Transverse colon (tissue), 4 donors: Measurements from ENCODE around the gene PRKCE. TPM values are rescaled to one million over a fixed set of nuclear protein-coding genes. Genes with fewer than 3 reads are reported as not detected.

ENCODE experiments used
- DNase-seq: peaks from one replicate; pipeline ENCODE4 v3.0.0-alpha.2; 2019
- H3K27ac ChIP-seq, 4 donors: fragments of 200-600 bp; sonication (generic); 2 replicates each; pipeline ENCODE4 v1.5.1; 2016 to 2018; ENCODE audit warnings: inconsistent platforms in 4 of 4
- H3K27me3 ChIP-seq: fragments of 200-600 bp; sonication (generic); 2 replicates; pipeline ENCODE4 v1.5.1; 2017; ENCODE audit warnings: inconsistent platforms
- H3K36me3 ChIP-seq, 4 donors: fragments of 200-600 bp; sonication (generic); 2 replicates each; pipeline ENCODE4 v1.5.1; 2017 to 2019; ENCODE audit warnings: inconsistent platforms in 4 of 4
- H3K4me1 ChIP-seq, 4 donors: fragments of 200-600 bp; sonication (generic); 2 replicates each; pipeline ENCODE4 v1.5.1; 2017 to 2020; ENCODE audit warnings: inconsistent platforms in 4 of 4
- H3K4me3 ChIP-seq, 4 donors: fragments of 200-600 bp; sonication (generic); 1 replicate in 1 of 4; 2 replicates in 3 of 4; pipeline versions ENCODE4 v1.5.1 to v1.6.1; 2017 to 2019; ENCODE audit warnings: inconsistent platforms in 4 of 4
- H3K9me3 ChIP-seq, 2 donors: fragments of 200-600 bp; sonication (generic); 2 replicates each; pipeline ENCODE4 v1.5.1; 2017 to 2019; ENCODE audit warnings: inconsistent platforms in 2 of 2
- EP300 ChIP-seq: sonication (generic); formaldehyde crosslinking; IDR thresholded peaks from one replicate; pipeline ENCODE4 v1.6.1; 2017; ENCODE audit warnings: antibody characterized with exemption, low read depth
- POLR2A ChIP-seq: fragments of 450-650 bp; IDR thresholded peaks from one replicate; pipeline ENCODE4 v1.6.1; 2016; ENCODE audit warnings: antibody characterized with exemption, mild to moderate bottlenecking, moderate library complexity
- POLR2AphosphoS5 ChIP-seq, 3 donors: sonication (generic); formaldehyde crosslinking; IDR thresholded peaks; one replicate each; pipeline ENCODE4 v1.6.1; 2016; ENCODE audit warnings: antibody characterized with exemption in 3 of 3
- WGBS, 2 donors: methylation state at CpG; one replicate each; pipeline ENCODE4 v1.1.5; 2018; ENCODE audit warnings: low coverage in 1 of 2; 5-methylcytosine and 5-hydroxymethylcytosine counted together
- in situ Hi-C, 4 donors: fragments of 200-750 bp; cut with MboI; loops; one replicate each; pipeline versions ENCODE4 v1.15.0 to v1.15.1; 2017; ENCODE audit warnings: low sequenced_read_pairs in 3 of 4, low pct_ligation_motif_present in 1 of 4, low pct_unique_long_range_greater_than_20kb in 1 of 4
- intact Hi-C: fragments of 100-400 bp; cut with DNase I; formaldehyde crosslinking; loops from one replicate; pipeline ENCODE4 v1.15.1; 2023; ENCODE audit warnings: low total_unique reads
- total RNA-seq, 4 donors: library from RNA; depleted of rRNA; stranded (reverse); fragments of >200 nt; gene quantifications; one replicate each; pipeline ENCODE4 v1.1.0, GENCODE V29; 2016
- TF ChIP-seq, protein P1 (sequence below), 5 experiments: fragments of 200-600 bp in 3 of 5; fragments of 450-650 bp in 2 of 5; sonication (generic) in 3 of 5; IDR thresholded peaks; 1 replicate in 2 of 5; 2 replicates in 3 of 5; pipeline ENCODE4 v1.5.1; 2016 to 2017; ENCODE audit warnings: antibody characterized with exemption in 5 of 5, inconsistent platforms in 3 of 5, mild to moderate bottlenecking in 2 of 5, moderate library complexity in 1 of 5

Gene PRKCE
- total RNA-seq, 4 donors from 2014 or later, result 8.6 to 20.6 (median 11.3) TPM

DNA sequence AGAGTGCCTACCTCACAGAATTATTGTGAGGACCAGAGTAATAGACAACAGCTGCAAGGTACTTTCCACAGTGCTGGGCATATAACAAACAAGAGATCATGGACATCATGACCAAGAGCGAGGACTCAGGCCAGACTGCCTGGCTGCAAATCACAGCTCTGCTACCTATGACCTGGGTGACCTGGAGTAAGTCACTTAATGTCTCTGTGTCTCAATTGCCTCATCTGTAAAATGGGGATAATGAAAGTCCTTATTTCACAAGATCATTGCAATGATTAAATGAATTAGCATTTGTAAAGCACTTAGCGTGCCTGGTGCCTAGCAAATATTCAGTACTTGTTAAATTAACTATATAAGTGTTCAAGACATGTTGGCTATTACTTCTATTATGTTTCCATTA, 59.7 kb downstream of the PRKCE start:
- peaks cover 0 to 3% (median 1%) of the 10 kb centered on the region in 4 donors for H3K4me1 ChIP-seq
- no peak overlapping the region for H3K27ac ChIP-seq
- DNase-seq, result no peak
- TF ChIP-seq, protein P1, sequence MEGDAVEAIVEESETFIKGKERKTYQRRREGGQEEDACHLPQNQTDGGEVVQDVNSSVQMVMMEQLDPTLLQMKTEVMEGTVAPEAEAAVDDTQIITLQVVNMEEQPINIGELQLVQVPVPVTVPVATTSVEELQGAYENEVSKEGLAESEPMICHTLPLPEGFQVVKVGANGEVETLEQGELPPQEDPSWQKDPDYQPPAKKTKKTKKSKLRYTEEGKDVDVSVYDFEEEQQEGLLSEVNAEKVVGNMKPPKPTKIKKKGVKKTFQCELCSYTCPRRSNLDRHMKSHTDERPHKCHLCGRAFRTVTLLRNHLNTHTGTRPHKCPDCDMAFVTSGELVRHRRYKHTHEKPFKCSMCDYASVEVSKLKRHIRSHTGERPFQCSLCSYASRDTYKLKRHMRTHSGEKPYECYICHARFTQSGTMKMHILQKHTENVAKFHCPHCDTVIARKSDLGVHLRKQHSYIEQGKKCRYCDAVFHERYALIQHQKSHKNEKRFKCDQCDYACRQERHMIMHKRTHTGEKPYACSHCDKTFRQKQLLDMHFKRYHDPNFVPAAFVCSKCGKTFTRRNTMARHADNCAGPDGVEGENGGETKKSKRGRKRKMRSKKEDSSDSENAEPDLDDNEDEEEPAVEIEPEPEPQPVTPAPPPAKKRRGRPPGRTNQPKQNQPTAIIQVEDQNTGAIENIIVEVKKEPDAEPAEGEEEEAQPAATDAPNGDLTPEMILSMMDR (IDR thresholded peaks at IDR 0.05), result no peak
- TF ChIP-seq EP300, result no peak
- no peak for TF ChIP-seq POLR2AphosphoS5 (IDR thresholded peaks at IDR 0.05)
- no peak for TF ChIP-seq POLR2A
- WGBS, 2 donors, result 97 to 100% methylated on average over 1 to 2 of the region's 2 CpGs
- no peak overlapping the region for H3K4me3 ChIP-seq
- no peaks in the 10 kb centered on the region for H3K9me3 ChIP-seq
- in situ Hi-C loops, result no loop called here
- H3K36me3 ChIP-seq, result no peaks in the 10 kb centered on the region
- no peaks in the 10 kb centered on the region for H3K27me3 ChIP-seq
- intact Hi-C loops, result no loop called here

DNA sequence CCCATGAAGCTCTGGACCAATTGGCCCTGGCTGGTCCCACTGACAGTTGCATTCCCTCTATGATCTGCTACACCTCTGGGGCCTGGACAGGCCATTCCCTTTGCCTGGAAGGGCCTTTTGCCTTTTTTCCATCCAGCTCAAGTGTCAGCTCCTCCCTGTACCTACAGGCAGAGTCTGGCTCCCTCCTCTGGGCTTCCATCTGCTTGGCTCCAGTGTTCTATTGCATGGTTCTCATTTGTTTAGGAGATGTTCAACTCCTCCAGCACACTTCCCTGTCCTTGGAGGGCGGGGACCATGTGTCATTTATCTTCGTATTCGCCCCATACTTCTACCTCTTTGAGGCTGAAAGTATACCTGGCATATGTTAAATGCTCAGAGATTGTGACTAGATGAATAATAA, 61.1 kb downstream of the PRKCE start:
- intact Hi-C loops (no loop called here), in situ Hi-C loops (no loop called here)
- no peaks in the 10 kb centered on the region for H3K9me3 ChIP-seq
- TF ChIP-seq POLR2A (no peak), POLR2AphosphoS5 (IDR thresholded peaks at IDR 0.05) (no peak), EP300 (no peak)
- TF ChIP-seq, protein P1 (IDR thresholded peaks at IDR 0.05), result no peak
- H3K27ac ChIP-seq, result no peak overlapping the region
- no peaks in the 10 kb centered on the region for H3K4me1 ChIP-seq
- H3K36me3 ChIP-seq, result no peaks in the 10 kb centered on the region
- 77 to 83% methylated on average over 3 of the region's 3 CpGs for WGBS, 2 donors
- H3K4me3 ChIP-seq, result no peak overlapping the region
- no peaks in the 10 kb centered on the region for H3K27me3 ChIP-seq
- peak; percentile 26 for DNase-seq

DNA sequence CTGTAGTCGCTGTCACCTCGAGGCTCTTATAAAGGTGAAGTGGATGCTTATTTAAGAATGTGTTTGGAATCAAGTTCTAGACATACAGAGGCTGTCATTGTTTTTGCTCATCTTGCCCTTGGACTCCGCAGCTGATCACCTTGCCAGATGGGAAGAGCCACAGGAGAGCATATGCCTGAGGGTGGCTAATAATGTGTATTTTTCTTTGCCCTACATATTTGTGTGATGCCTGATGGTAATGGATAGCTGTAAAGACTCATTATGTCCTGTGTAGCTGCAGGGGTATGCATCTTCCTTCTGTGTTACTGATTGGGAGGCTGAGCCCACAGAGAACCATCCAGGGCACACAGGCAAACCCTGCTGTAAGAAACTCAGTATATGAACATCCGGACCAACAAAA, 61.7 kb downstream of the PRKCE start:
- TF ChIP-seq, protein P1 (IDR thresholded peaks at IDR 0.05), result no peak
- TF ChIP-seq EP300 (no peak), POLR2AphosphoS5 (IDR thresholded peaks at IDR 0.05) (no peak), POLR2A (no peak)
- no peaks in the 10 kb centered on the region for H3K9me3 ChIP-seq
- WGBS, 2 donors, result 83 to 88% methylated on average over 3 to 4 of the region's 4 CpGs

DNA sequence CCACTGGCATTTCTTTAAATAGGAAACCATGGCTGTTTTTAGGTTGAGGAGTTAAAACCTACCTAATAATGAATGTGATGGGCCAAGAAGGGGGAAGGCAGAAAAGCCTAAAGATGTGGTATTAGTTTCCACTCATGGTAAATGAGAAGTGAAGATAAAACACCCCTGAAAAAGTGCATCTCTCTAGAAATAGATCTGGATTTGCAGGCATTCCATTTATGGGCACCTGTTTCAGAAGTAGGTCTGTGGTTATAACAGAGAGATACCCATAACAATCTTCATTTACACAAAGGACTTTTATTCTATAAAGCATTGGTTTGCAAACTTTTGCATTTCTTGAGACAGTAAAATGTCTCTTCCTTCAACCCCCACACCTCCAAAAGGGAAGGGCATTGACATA, 62.1 kb downstream of the PRKCE start:
- no peaks in the 10 kb centered on the region for H3K4me1 ChIP-seq
- no peak overlapping the region for H3K4me3 ChIP-seq
- intact Hi-C loops (no loop called here), in situ Hi-C loops (no loop called here)
- H3K27me3 ChIP-seq, result no peaks in the 10 kb centered on the region
- H3K9me3 ChIP-seq, result no peaks in the 10 kb centered on the region
- DNase-seq, result no peak
- TF ChIP-seq, protein P1 (IDR thresholded peaks at IDR 0.05), result no peak
- TF ChIP-seq POLR2A (no peak), EP300 (no peak), POLR2AphosphoS5 (IDR thresholded peaks at IDR 0.05) (no peak)
- no peak overlapping the region for H3K27ac ChIP-seq
- no peaks in the 10 kb centered on the region for H3K36me3 ChIP-seq

More for the DNA sequence above, 61.7 kb downstream of the PRKCE start:
- no peaks in the 10 kb centered on the region for H3K27me3 ChIP-seq
- in situ Hi-C loops (no loop called here), intact Hi-C loops (no loop called here)
- H3K36me3 ChIP-seq, result no peaks in the 10 kb centered on the region
- DNase-seq, result no peak
- H3K4me1 ChIP-seq, result no peaks in the 10 kb centered on the region
- H3K27ac ChIP-seq, result no peak overlapping the region
- H3K4me3 ChIP-seq, result no peak overlapping the region
